GM20000 (cell line): ENCODE data around the gene VAV2.

Experiments
- DNase-seq: peaks from one replicate; pipeline ENCODE4 v3.0.0; 2012; ENCODE audit warnings: low spot score
- CTCF ChIP-seq: IDR thresholded peaks from 2 replicates; pipeline ENCODE4 v1.5.1; 2012; ENCODE audit warnings: mild to moderate bottlenecking, control low read depth; ENCODE audit errors: extremely low read depth, missing control alignments

VAV2 gene

DNA sequence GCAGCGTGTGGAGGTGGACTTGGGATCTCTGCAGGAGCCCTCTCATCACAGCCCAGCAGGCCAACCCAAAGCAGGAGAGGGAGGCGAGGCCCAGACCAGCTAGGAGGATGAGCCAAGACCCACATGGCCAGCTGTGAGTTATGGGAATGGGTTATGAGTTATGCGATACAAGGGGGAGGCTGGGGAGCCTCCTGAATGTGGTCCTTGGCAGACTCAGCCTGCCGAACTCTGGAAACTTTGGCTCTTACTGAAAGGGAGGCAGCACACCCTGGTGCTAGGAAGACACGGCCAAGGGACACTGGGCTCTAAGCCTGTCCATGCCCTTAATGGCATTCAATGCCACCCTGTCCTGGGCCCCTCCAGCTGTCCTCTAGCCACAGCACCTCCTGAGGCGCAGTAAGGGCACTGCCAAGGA is 7.7 kb upstream of the VAV2 start:
- TF ChIP-seq CTCF, result no peak
- no peak for DNase-seq

DNA sequence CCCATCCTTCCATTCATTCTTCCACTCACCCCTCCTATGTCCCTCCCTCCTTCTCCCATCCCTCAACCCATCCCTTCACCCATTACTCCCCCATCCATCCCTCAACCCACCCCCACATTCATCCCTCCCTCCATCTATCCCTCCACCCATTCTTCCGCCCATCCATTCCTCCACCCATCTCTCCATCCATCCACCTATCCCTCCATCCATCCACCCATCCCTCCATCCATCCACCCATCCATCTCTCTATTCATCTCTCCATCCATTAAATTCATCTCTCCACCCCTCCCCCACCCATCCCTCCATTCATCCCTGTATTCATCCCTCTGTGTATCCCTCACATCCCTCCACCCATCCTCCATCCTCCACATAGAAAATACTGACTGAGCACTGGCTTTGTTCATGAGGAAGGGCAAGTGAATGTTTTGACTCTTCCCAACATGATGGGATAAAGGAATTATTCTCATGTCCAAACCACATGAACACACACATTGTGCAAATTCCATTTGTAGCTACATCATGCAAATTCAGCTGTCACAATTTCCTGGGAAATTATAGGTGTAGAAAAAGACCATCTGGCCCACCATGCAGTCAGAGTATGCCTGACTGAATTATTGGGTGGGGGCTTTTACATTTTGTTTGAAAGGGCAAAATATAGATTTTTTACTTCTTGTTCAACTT is 6.9 kb upstream of the VAV2 start:
- TF ChIP-seq CTCF, result no peak
- no peak for DNase-seq

DNA sequence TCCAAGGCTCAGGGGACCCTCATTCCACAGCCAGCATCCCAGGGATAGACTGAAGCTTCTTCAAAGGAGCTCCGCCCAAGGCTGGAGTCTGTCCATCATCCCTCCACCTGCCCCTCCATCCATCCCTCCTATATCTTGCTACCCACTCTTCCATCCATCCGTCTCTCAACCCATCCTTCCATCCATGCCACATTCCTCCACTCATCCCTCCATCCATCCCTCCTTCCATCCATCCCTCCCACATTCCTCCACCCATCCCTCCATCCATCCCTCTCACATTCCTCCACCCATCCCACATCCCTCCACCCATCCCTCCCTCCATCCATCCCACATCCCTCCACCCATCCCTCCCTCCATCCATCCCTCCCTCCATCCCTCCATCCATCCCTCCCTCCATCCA is 5.5 kb upstream of the VAV2 start:
- TF ChIP-seq CTCF, result no peak
- no peak for DNase-seq

GRCh38 chr9:133996531-133997520 is 4.7 kb upstream of the VAV2 start:
- no peak for DNase-seq
- no peak for TF ChIP-seq CTCF

- no peak for DNase-seq
- peak; percentile 11 for TF ChIP-seq CTCF
Observed at GRCh38 chr9:133995012-133995896, 3.1 kb upstream of the VAV2 start.

- peak; percentile 89 for DNase-seq
- TF ChIP-seq CTCF, result peak; percentile 95
Observed at GRCh38 chr9:133994353-133995011, 2.4 kb upstream of the VAV2 start.
